ENCODE measurements around the gene ARHGEF28.

The ARHGEF28 gene

DNA sequence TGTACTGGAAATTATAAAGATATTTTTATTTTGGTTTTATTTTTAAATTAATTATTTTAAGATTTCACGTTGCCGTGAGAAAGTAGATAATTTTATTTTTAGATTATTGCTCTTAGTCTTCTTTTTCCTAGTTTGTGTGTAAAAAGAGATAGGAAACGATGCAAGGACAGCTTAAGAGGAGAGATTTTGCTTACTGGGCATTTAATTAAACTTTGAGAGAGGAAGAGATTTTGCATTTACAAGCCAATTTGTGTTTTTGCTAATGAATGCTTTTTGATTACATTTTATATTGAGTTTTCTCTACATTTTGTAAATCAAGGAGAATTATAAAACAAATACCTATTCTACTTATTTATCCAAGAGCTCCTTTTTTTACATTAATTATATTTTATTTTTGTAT, 64.0 kb downstream of the ARHGEF28 start:
- Histone ChIP-seq H2AFZ (ENCODE audit: low read length) (no peak overlapping the region), H3F3A (ENCODE audit: low read depth) (no peaks in the 10 kb centered on the region), H4K20me1 (ENCODE audit: insufficient read depth, low read length, poor library complexity, severe bottlenecking) (no peaks in the 10 kb centered on the region), H3K79me2 (ENCODE audit: insufficient read depth, low read length) (no peaks in the 10 kb centered on the region), H3K9ac (ENCODE audit: low read depth, low read length, poor library complexity, severe bottlenecking) (no peak overlapping the region), H3K4me3 (ENCODE audit: low read length, poor library complexity, severe bottlenecking) (no peak overlapping the region), H3K9me2 (replicated peaks; ENCODE audit: low read depth, low read length) (no peaks in the 10 kb centered on the region), H3K4me2 (ENCODE audit: low read depth, low read length, poor library complexity, severe bottlenecking) (no peak overlapping the region), H3K9me3 (ENCODE audit: insufficient read depth, low read depth, low read length) (no peaks in the 10 kb centered on the region), H3K36me3 (ENCODE audit: insufficient read depth, low read length) (no peaks in the 10 kb centered on the region), H3K27me3 (ENCODE audit: insufficient read depth, low read length, poor library complexity, severe bottlenecking) (no peaks in the 10 kb centered on the region), H3K4me1 (ENCODE audit: insufficient read depth, low read length, poor library complexity, severe bottlenecking) (peaks cover 11% of the 10 kb centered on the region)
- no peak for TF ChIP-seq EZH2phosphoT487 (IDR thresholded peaks at IDR 0.05; ENCODE audit: borderline replicate concordance)
- TF ChIP-seq, protein P1, sequence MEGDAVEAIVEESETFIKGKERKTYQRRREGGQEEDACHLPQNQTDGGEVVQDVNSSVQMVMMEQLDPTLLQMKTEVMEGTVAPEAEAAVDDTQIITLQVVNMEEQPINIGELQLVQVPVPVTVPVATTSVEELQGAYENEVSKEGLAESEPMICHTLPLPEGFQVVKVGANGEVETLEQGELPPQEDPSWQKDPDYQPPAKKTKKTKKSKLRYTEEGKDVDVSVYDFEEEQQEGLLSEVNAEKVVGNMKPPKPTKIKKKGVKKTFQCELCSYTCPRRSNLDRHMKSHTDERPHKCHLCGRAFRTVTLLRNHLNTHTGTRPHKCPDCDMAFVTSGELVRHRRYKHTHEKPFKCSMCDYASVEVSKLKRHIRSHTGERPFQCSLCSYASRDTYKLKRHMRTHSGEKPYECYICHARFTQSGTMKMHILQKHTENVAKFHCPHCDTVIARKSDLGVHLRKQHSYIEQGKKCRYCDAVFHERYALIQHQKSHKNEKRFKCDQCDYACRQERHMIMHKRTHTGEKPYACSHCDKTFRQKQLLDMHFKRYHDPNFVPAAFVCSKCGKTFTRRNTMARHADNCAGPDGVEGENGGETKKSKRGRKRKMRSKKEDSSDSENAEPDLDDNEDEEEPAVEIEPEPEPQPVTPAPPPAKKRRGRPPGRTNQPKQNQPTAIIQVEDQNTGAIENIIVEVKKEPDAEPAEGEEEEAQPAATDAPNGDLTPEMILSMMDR (conservative IDR thresholded peaks at IDR 0.05; ENCODE audit: low read length) = no peak

GRCh38 chr5:73691302-73692080, 65.5 kb downstream of the ARHGEF28 start:
- Histone ChIP-seq H2AFZ (ENCODE audit: low read length) (no peak overlapping the region), H3K9me3 (ENCODE audit: insufficient read depth, low read depth, low read length) (no peaks in the 10 kb centered on the region), H3K9ac (ENCODE audit: low read depth, low read length, poor library complexity, severe bottlenecking) (no peak overlapping the region), H3K36me3 (ENCODE audit: insufficient read depth, low read length) (no peaks in the 10 kb centered on the region), H4K20me1 (ENCODE audit: insufficient read depth, low read length, poor library complexity, severe bottlenecking) (no peaks in the 10 kb centered on the region), H3K4me3 (ENCODE audit: low read length, poor library complexity, severe bottlenecking) (no peak overlapping the region), H3K79me2 (ENCODE audit: insufficient read depth, low read length) (no peaks in the 10 kb centered on the region), H3K4me1 (ENCODE audit: insufficient read depth, low read length, poor library complexity, severe bottlenecking) (peaks cover 11% of the 10 kb centered on the region), H3K9me2 (replicated peaks; ENCODE audit: low read depth, low read length) (no peaks in the 10 kb centered on the region), H3K4me2 (ENCODE audit: low read depth, low read length, poor library complexity, severe bottlenecking) (no peak overlapping the region), H3F3A (ENCODE audit: low read depth) (no peaks in the 10 kb centered on the region), H3K27me3 (ENCODE audit: insufficient read depth, low read length, poor library complexity, severe bottlenecking) (no peaks in the 10 kb centered on the region)
- TF ChIP-seq, protein P1 (conservative IDR thresholded peaks at IDR 0.05; ENCODE audit: low read length) = no peak
- no peak for TF ChIP-seq EZH2phosphoT487 (IDR thresholded peaks at IDR 0.05; ENCODE audit: borderline replicate concordance)

- Histone ChIP-seq H3K4me1 (ENCODE audit: insufficient read depth, low read length, poor library complexity, severe bottlenecking) (peaks cover 11% of the 10 kb centered on the region), H4K20me1 (ENCODE audit: insufficient read depth, low read length, poor library complexity, severe bottlenecking) (no peaks in the 10 kb centered on the region), H3K27me3 (ENCODE audit: insufficient read depth, low read length, poor library complexity, severe bottlenecking) (no peaks in the 10 kb centered on the region), H3F3A (ENCODE audit: low read depth) (no peaks in the 10 kb centered on the region), H2AFZ (ENCODE audit: low read length) (no peak overlapping the region), H3K9ac (ENCODE audit: low read depth, low read length, poor library complexity, severe bottlenecking) (no peak overlapping the region), H3K4me3 (ENCODE audit: low read length, poor library complexity, severe bottlenecking) (no peak overlapping the region), H3K9me3 (ENCODE audit: insufficient read depth, low read depth, low read length) (no peaks in the 10 kb centered on the region), H3K79me2 (ENCODE audit: insufficient read depth, low read length) (no peaks in the 10 kb centered on the region), H3K4me2 (ENCODE audit: low read depth, low read length, poor library complexity, severe bottlenecking) (no peak overlapping the region), H3K9me2 (replicated peaks; ENCODE audit: low read depth, low read length) (no peaks in the 10 kb centered on the region), H3K36me3 (ENCODE audit: insufficient read depth, low read length) (no peaks in the 10 kb centered on the region)
- TF ChIP-seq, protein P1 (conservative IDR thresholded peaks at IDR 0.05; ENCODE audit: low read length) = no peak
- no peak for TF ChIP-seq EZH2phosphoT487 (IDR thresholded peaks at IDR 0.05; ENCODE audit: borderline replicate concordance)
Observed at GRCh38 chr5:73692166-73692640, 66.2 kb downstream of the ARHGEF28 start.

All from Loucy (cell line).